Activated CD8-positive, alpha-beta memory T cell treated with anti-CD3 and anti-CD28 coated beads, Interleukin-2, amount 50 U/mL, for 24 hours (primary cell): ENCODE results near the gene ADAMTS12.
"Not testable (repeated sequence)": the region's sequence is repeated elsewhere in the genome, so short reads cannot be mapped to it uniquely, and the experiment has no call there.

Source experiments
- DNase-seq: peaks from one replicate; pipeline ENCODE4 v3.0.0-alpha.2; 2020; ENCODE audit errors: extremely low read depth

Gene ADAMTS12

DNA sequence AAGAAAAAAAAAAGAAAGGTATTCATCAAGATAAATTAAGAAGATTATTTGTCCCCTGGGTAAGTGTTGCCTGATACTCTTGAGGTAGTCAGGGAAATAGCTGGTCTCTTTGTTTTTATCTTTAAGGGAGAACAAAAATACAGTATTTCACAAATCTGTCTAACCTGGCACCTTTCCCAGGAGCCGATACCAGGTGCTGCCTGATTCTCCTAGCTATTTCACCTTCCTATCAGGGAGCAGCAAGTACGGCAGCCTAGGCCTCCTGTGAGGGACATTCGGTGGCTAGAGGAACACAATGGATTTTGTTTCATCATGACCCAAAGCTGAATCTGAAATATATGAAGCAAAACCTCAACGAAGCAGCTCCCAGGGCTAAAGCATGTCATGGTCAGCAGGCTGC is 365.0 kb downstream of the ADAMTS12 start:
- no peak for DNase-seq

DNA sequence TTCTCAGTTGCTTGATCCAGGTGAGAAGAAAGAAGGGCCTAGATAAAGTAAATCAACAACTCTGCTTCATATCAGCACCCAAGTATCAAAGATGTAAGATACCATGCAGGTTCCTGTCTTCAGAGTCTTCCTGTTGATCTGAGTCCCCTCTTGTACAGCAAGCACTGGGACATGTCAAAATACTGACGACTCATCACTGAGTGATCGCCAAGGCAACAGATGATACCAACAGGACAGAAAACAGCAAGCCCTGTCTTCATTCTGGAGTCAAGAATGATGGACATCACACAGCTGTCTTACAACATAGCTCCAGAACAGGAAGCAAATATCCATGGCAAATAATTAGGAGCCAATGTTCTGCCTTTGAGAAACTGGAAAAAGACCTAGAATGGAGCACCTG is 367.3 kb downstream of the ADAMTS12 start:
- no peak for DNase-seq

DNA sequence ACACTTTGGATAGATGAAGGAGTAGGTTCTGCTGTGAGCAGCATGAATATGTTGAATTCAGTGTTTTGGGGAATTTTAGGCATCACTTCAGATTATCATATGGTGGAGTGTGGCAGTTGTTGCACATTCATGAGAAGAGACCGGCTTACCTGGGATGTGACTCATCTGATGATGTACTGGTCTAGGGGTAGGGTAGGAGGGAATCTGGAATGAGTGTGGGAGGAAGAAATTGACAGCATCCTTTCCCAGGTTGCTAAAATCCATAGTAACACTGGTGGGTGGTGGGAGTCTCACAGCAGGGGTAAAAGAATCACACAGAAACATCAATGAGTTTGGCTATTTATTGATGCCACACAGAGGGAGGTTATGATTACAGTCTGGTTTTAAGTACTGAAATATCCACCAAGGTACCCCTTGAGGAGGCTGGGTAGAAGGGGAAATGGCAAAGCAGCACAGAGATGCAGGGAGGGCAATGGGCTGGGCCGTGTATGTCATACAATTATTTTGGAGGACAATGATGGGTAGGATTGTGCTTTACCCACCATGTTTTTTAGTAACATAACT is 368.5 kb downstream of the ADAMTS12 start:
- DNase-seq: no peak

DNA sequence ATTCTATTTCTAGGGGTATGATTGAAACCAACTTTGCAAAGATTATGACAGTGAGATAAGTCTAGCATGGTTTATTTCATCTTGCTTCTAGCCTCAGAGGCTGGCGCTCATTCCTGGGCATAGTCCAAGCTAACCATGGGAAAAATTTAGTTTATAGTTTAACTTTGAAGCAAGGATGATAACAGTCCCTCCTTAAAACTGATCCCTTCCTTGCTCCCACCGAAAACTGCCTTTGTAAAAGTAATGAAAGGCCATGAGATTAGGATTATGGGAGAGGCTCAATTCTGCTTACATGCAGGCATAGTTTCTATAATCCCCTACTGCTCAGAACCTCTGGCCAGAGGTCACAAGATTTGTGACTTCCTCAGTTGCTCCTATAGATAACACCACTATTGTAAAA is 375.4 kb downstream of the ADAMTS12 start:
- DNase-seq: no peak

DNA sequence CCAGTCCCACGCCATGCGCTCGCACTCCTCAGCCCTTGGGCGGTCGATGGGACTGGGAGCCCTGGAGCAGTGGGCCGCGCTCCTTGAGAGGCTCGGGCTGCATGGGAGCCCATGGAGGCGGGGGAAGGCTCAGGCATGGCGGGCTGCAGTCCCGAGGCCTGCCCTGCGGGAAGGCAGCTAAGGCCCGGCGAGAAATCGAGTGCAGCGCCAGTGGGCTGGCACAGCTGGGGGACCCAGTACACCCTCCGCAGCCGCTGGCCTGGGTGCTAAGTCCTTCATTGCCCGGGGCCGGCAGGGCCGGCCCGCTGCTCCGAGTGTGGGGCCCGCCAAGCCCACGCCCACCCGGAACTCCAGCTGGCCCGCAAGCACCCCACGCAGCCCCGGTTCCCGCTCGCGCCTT is 376.4 kb downstream of the ADAMTS12 start:
- DNase-seq: not testable (repeated sequence)

DNA sequence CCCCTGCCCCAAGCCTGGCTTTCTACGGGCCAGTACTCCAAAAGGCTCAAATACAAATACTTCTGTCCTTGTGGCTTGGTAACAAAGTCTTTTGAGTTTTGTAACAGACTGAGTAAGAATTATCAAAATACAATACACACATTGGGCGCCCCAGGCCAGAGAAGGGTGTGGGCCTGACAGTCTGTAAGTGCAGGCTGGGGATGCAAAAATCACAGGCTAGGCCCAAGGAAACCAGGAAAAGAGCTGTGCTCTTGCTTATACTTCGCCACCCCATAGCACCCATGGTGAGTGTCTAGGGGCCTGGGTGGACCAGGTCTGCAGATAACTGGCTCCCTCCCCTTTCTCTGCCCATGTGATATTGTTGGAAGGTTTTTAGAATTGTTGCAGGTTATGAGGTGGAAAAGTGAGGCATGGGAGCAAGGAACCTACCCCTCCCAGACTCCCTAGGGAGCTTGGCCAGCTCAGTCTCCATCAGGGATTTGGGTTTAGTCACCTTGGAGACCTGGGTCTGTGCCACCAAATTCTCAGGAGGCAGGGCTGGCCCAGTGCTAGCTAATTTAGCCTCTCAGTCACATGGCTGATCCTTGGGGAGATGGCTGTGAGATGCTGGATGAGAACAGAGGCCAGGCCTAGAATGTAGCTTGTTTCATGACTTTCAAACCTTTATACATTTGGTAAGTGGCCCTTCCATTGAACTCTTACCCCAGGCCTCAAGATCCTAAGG is 378.2 kb downstream of the ADAMTS12 start:
- DNase-seq: no peak

DNA sequence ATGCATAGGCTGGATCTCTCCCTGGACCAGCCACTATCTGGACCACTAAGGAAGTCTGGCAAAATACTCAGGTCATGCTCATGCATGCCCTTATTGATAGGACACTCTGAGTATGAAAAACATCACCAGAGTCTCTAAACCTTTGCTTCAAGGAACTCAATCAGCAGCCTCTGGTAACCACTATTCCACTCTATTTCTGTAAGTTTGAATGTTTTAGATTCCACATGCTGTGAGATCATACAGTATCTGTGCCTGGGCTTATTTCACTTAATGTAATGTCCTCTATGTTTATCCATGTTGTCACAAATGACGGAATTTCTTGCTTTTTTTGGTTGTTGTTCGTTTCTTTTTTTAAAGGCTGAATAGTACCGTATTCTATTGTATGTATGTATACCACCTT is 382.8 kb downstream of the ADAMTS12 start:
- DNase-seq: no peak

DNA sequence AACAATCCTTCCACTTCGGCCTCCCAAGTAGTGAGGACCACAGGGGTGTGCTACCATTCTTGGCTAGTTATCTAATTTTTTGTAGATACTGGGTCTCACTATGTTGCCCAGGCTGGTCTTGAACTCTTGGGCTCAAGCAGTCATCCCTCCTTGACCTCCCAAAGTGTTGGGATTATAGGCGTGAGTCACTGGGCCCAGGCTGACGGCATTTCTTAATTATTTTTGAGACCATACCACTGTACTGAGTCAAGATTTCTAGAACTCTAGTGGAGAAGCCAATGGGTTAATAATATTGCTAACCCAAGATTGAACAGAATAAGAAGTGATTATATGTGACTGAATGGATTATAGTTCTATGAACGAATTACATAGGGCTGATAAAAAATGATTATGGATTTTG is 384.4 kb downstream of the ADAMTS12 start:
- no peak for DNase-seq

DNA sequence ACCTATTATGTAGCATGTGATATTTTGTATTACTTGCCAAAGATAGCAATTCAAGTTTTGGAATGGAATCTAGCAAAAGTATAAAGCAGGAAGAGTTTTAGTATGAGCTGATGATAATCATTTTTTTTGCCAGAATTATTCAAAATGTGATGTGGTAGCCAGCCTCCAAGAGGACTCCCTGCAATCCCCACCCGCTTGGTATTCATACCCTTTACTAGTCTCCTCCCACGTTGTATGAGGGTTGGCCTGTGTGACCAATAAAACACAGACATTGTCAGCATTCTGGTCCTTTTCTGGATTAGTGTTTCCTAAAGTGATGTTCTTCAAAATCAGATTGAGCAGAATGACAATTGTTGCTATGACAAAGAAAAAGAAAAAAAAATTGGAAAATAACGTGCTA is 387.2 kb downstream of the ADAMTS12 start:
- no peak for DNase-seq

DNA sequence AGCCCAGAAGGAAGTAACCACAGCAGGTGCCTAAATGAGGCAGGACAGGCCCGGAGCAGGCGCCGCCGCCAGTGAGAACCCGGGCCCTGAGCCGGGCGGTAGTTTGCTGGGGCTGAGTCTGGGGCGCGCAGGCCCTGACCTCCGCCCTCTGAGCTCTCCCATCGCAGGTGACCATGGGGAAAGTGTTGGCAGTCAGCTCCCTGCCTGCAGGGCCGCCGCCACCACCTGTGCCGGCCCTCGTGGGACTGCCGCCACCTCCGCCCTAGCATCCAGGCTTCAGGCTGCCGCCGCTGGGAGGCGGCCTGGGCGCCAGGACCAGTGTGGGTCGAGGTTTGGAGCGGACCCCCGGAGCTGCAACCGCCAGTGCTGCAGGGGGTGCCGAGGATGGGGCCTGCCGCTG is 389.9 kb downstream of the ADAMTS12 start:
- DNase-seq: no peak

DNA sequence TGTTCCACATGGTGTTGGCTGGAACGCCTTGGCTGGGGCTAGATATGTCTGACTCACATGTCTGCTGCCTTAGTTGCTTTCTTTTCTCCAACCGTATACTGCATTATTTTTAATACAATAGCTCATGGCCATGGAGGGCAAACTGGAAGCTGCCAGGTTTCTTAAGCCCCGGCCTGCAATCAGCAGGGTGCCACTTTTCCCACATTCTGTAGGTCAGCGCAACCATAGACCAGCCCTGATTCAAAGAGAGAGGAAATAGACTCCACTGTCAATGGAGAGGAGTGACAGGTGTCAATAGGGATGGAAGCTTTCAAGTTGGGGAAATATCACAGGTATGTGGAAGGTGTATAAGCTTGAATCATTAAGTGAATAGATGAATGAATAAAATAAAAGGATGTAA is 390.5 kb downstream of the ADAMTS12 start:
- no peak for DNase-seq

DNA sequence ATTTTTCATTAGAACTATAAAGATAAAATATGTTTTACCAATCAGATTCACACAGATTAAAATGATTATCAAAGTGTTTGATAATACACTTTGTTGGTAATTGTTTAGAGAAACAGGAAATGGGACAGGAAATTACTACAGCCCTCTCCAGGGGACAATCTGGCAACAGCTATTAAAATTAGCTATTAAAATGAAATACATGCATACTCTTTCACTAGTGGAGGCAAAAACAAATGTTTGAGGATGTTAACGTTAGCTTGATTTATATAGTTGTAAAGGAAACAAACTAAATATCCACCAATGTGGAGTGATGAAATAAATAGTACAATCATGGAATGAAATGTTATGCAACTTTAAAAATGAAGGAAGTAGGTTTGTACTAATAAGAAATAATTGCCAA is 397.3 kb downstream of the ADAMTS12 start:
- no peak for DNase-seq

DNA sequence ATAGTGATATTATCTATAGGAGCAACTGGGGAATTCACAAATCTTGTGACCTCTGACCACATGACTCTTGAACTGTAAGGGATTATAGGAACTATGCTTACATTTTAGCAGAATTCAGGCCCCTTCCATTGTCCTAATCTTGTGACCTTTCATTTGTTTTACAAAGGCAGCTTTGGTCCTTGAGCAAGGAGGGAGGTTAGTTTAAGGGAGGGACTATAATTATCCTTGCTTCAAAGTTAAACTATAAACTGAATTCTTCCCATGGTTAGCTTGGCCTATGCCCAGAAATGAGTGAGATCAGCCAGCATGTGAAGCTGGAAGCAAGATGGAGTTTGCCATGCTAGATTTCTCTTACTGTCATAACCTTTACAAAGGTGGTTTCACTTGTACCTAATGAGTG is 399.8 kb downstream of the ADAMTS12 start:
- DNase-seq: no peak

DNA sequence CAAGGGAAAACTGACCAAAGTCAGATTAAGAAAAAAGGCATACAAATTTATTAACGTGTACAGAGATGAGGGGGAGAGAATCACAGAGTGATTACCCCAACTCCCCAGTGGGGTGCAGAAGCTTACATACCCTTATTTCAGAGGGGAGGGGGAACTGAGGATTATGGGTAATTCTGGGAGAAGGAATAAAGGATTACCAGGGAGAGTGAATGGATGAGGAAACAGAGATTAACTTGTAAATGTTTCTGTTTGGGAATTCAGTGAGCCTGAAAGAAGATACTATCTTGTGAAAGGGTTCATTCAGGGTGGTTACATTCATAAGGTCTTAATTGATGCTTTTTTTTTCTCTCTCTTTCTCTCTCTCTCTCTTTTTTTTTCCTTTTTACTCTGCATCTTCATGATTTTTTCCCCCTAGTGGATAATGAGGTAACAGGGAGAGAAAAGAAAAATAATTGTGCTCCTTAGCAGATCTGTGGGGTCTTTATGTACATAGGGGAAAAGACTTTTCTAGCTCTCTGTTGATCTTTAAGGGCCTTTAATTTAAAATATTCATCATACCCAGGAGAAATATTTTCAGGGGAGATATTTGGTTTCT is 401.6 kb downstream of the ADAMTS12 start:
- DNase-seq: no peak

DNA sequence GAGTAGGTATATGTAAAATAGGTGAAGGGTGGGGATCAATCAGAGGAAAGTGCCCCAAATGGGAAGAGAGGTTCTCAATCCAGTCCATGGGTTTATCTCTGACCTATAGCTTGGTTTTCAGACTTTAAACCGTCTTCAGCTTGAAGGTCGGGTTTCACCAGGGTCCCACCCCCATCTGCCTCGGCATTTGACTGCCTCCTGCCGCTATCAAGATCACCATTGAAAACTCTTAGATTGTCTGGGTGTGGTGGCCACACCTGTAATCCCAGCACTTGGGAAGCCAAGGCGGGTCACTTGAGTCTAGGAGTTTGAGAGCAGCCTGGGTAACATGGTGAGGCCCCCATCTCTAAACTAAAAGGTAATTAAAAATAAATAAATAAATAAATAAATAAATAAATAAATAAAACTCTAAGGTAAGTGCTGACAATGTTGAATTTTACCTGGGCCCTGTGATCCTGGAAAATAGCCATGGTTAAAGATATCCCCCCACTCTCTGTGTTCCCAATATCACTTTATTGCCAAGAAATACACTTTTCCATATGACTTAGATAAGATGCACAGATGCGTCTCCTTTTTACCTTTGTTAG is 402.2 kb downstream of the ADAMTS12 start:
- no peak for DNase-seq

DNA sequence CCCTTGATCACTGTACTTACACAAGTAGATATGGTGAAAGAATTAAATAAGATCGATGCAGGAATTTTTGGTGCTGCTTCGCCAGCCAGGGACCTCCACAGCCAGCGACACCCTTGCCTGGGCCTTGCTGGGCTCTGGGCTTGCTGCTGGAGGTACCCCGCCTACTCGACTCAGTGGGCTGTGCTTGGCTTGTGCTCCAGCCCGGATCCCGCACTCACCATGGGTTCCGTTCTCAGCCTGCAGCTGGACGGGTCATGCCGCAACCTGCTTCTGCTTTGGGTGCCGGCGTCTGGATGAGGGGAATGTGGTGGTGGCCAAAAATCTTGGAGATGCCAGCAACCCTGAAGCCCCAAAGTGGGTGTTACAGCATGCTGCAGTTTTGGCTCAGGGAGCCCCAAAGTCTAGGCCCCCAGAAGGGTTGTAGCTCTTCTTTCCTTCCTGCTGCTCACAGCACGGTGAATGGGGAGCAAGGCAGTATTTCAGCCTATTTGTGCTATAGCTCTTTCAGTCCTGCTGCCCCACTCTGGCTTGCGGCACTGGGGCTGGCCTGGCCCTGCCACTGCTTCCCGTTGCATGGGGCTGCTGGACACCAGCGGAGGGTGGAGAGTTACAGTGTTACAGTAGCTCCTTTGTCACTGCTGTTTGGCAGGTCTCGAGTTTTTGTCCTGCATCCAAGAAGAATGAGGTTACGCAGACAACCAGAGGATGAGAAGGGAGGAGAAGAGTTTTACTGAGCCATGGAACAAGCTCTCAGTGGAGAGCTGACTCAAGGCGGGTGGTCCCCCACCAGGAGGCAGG is 403.0 kb downstream of the ADAMTS12 start:
- no peak for DNase-seq

DNA sequence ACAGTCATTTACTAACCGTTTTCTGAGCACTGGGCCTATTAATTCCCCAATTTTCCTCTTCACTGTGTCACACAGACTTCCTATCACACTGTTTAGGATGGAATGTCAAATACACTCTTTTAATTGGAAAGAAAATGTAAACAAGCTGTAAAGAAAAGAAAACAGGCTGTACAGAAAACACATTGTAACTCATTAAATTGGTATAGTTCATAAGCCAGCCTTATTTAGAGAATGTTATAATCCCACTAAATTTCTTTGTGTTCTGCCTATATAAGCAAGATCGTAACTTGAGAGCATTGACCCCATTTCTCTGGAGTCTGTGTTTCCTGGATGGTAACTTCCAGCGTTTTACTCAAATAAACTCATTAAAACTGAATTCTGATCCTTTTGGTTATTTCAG is 404.6 kb downstream of the ADAMTS12 start:
- DNase-seq: no peak

DNA sequence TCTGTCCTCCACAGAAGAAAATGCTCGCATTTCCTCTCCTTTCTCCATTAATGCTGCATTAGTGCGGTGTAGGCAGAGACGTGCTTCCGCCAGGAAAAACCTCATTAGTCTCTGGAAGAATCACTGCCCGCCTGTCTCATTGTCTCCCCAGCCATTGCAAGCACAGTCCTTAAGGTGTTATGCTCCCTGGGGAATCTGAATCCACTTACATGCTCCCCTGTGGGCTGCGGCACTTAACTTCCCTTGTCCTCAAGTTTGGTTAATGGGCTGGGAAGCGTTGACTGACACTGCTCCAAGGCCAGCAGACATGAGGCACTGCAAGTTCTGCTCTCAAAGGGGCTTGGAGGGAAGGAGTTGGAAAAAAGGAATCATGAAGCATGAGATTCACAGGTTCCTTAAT is 409.5 kb downstream of the ADAMTS12 start:
- DNase-seq: no peak

DNA sequence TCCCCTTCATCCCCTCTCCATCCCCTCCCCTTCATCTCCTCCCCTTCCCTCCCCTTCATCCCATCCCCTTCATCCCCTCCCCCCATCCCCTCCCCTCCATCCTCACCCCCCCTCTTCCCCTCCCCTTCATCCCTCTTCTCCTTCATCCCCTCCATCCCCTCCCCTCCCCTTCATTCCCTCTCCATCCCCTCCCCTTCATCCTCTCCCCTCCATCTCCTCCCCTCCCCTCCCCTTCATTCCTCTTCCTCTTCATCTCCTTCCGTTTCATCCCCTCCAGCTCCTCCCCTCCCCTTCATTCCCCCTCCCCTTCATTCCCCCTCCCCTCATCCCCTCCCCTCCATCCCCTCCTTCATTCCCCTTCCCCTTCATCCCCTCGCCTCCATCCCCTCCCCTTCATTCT is 410.9 kb downstream of the ADAMTS12 start:
- no peak for DNase-seq

DNA sequence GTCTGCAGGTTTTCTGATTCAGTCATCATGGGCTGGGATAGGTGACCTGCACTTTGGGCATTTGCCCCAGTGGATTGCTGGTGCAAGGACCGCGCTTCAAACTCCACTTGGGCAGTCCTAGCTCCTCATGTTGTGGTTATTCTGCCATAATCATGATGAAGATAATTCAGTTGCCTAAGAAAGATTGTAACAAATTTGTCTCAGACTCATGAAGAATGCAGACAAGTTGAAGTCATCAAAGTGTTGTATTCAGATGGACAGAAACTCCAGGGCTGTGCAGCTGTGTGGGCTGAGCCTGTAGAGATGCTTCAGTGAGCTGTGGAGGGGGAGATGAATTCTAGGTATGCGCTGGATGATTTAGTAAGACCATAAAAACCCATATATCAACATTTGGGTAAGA is 412.5 kb downstream of the ADAMTS12 start:
- no peak for DNase-seq

DNA sequence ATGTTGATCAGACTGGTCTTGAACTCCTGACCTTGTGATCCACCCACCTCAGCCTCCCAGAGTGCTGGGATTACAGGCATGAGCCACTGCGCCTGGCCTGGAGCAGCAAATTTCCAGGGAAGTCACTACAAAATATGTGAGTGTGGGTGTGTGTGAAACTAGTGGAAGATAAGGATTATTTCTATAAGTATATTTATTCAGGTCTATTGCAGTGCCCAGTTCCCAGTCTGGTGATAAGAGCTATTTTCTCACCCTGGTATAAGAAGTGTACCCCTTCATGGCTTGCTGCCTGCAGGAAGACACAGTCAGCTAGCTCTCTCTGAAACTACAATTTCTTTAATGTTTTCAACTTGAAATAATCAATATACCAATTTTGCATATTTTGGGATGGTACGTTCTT is 414.0 kb downstream of the ADAMTS12 start:
- no peak for DNase-seq

DNA sequence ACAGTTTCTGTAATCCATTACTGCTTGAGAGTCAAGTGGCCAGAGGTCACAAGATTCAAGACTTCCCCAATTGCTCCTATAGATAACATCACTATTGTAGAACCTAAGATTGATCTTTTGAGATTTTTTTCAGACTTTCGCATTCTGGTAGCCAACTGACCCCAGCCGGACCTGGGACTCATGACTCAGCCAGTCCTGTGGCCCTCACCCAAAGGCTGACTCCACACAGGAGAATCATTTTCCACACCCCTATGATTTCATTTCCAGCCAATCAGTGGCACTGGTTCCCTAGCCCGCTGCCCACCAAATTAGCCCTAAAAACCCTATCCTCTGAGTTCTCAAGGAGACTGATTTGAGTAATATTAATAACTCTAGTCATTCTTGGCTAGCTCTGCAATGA is 414.8 kb downstream of the ADAMTS12 start:
- no peak for DNase-seq
